Astrocyte (in vitro differentiated cells and primary cell): ENCODE results near the gene SNX24. TPM values are rescaled to one million over a fixed set of nuclear protein-coding genes. Genes with fewer than 3 reads are reported as not detected.

ENCODE experiments used
- DNase-seq: peaks from one replicate; pipeline ENCODE4 v3.0.0-alpha.2; 2010; ENCODE audit warnings: low read depth
- FAIRE-seq: peaks from 2 replicates; lab custom pipeline; 2011; peaks lifted over from hg19 to GRCh38; lab: Jason Lieb, UNC
- H2AFZ ChIP-seq: 2 replicates; pipeline ENCODE4 v1.6.0; 2012; ENCODE audit warnings: low read depth, low read length, inconsistent platforms
- H3K27ac ChIP-seq: 2 replicates; pipeline ENCODE4 v1.5.1; 2011; ENCODE audit warnings: low read depth, low read length, inconsistent platforms
- H3K27me3 ChIP-seq: 2 replicates; pipeline ENCODE4 v1.6.0; 2011; ENCODE audit warnings: low read length, inconsistent platforms; ENCODE audit not compliant: insufficient read depth
- H3K36me3 ChIP-seq: 2 replicates; pipeline ENCODE4 v1.5.1; 2011; ENCODE audit warnings: low read length, inconsistent platforms; ENCODE audit not compliant: insufficient read depth
- H3K4me1 ChIP-seq: 2 replicates; pipeline ENCODE4 v1.5.1; 2011; ENCODE audit warnings: low read length, inconsistent platforms; ENCODE audit not compliant: insufficient read depth
- H3K4me2 ChIP-seq: 2 replicates; pipeline ENCODE4 v1.6.0; 2012; ENCODE audit warnings: low read length, inconsistent platforms
- H3K4me3 ChIP-seq: 2 replicates; pipeline ENCODE4 v1.5.1; 2011; ENCODE audit warnings: low read depth, mild to moderate bottlenecking, low read length, inconsistent platforms; ENCODE audit not compliant: insufficient read depth
- H3K79me2 ChIP-seq: 2 replicates; pipeline ENCODE4 v1.6.0; 2012; ENCODE audit warnings: mild to moderate bottlenecking, low read length, inconsistent platforms; ENCODE audit not compliant: insufficient read depth
- H3K9ac ChIP-seq: 2 replicates; pipeline ENCODE4 v1.6.0; 2012; ENCODE audit warnings: mild to moderate bottlenecking, low read length, inconsistent platforms
- H3K9me3 ChIP-seq: 2 replicates; pipeline ENCODE4 v1.5.1; 2012; ENCODE audit warnings: low read depth, mild to moderate bottlenecking, low read length, inconsistent platforms; ENCODE audit not compliant: insufficient read depth
- H4K20me1 ChIP-seq: 2 replicates; pipeline ENCODE4 v1.6.0; 2012; ENCODE audit warnings: low read length, inconsistent platforms; ENCODE audit not compliant: insufficient read depth
- H3K27ac Mint-ChIP-seq: one replicate; pipeline ENCODE4 v1.8.0; 2021; ENCODE audit warnings: mild to moderate bottlenecking, mixed read lengths; ENCODE audit not compliant: unreplicated experiment
- H3K27me3 Mint-ChIP-seq: one replicate; pipeline ENCODE4 v1.8.0; 2021; ENCODE audit warnings: low read depth, mixed read lengths; ENCODE audit not compliant: unreplicated experiment
- H3K36me3 Mint-ChIP-seq: one replicate; pipeline ENCODE4 v1.8.0; 2021; ENCODE audit warnings: low read depth, mixed read lengths; ENCODE audit not compliant: unreplicated experiment
- H3K4me1 Mint-ChIP-seq: one replicate; pipeline ENCODE4 v1.8.0; 2021; ENCODE audit warnings: low read depth, mixed read lengths; ENCODE audit not compliant: unreplicated experiment
- H3K4me3 Mint-ChIP-seq: one replicate; pipeline ENCODE4 v1.8.0; 2021; ENCODE audit warnings: mild to moderate bottlenecking, moderate library complexity, mixed read lengths; ENCODE audit not compliant: unreplicated experiment
- H3K9me3 Mint-ChIP-seq: one replicate; pipeline ENCODE4 v1.8.0; 2021; ENCODE audit warnings: mild to moderate bottlenecking, mixed read lengths; ENCODE audit not compliant: unreplicated experiment
- CTCF ChIP-seq: IDR thresholded peaks from 2 replicates; pipeline ENCODE4 v1.5.1; 2011; ENCODE audit warnings: low read depth, mild to moderate bottlenecking, inconsistent platforms, low read length, moderate library complexity; ENCODE audit not compliant: insufficient read depth
- EZH2 ChIP-seq: IDR thresholded peaks from 2 replicates; pipeline ENCODE4 v1.6.1; 2012; ENCODE audit warnings: mild to moderate bottlenecking, low read length, inconsistent platforms; ENCODE audit not compliant: insufficient read depth
- total RNA-seq: library from RNA; stranded (reverse); gene quantifications from 2 replicates; pipeline ENCODE4 v1.2.1, GENCODE V29; 2021

The SNX24 gene
- total RNA-seq, 1 donor from 2014 or later = 44.6 TPM

DNA sequence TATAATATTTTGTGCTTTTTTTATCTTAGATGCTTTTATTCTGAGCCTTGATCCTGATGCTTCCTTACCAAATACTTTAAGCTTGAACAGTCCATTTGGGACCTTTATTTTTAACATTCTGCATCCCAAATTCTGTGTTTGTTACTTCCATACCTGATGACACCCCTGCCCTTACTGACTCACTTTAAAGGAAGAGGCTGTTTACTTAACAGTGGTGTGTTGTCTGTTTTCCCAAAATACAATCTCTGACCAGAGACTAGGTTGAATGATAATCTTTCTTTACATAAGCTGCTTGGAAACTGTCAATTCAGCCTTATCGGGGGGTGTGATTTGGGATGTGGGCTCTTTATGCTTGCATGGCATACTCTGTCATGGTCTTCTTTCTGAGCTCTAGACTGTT lies 71.1 kb downstream of the SNX24 start:
- no peak for DNase-seq
- peaks cover 7% of the 10 kb centered on the region for H4K20me1 ChIP-seq
- Mint-ChIP-seq H3K4me3 (no peak overlapping the region), H3K9me3 (peaks cover 2% of the 10 kb centered on the region), H3K36me3 (peaks cover 6% of the 10 kb centered on the region), H3K27ac (no peak overlapping the region), H3K4me1 (peaks cover 12% of the 10 kb centered on the region), H3K27me3 (no peaks in the 10 kb centered on the region)
- no peak overlapping the region for H2AFZ ChIP-seq
- H3K4me3 ChIP-seq = no peak overlapping the region
- H3K4me2 ChIP-seq = no peak overlapping the region
- no peaks in the 10 kb centered on the region for H3K4me1 ChIP-seq
- H3K9ac ChIP-seq = no peak overlapping the region
- no peaks in the 10 kb centered on the region for H3K27me3 ChIP-seq
- no peaks in the 10 kb centered on the region for H3K36me3 ChIP-seq
- H3K27ac ChIP-seq = no peak overlapping the region
- peaks cover 17% of the 10 kb centered on the region for H3K79me2 ChIP-seq
- no peak for FAIRE-seq
- TF ChIP-seq EZH2 (no peak), CTCF (no peak)
- H3K9me3 ChIP-seq = no peaks in the 10 kb centered on the region

DNA sequence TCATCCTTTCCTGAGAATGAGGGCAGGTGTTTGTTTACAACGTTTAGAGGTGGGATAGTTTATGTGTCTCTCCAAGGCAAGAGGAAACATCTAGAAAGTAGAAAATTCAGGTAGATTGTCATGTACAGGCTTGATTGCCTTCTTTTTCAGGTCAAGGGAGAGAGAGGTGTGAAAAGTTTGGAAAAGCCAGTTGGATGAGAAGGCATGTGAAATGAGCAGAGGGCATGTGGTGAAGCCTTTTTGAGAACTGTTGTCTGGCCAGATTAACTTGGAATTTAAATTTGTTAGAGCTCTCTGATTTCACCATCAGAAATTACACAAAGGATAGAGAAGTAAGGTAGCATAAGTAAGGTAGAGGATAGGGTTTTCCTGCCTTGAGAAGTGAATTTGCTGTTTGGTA lies 74.6 kb downstream of the SNX24 start:
- Histone ChIP-seq H3K36me3 (no peaks in the 10 kb centered on the region), H3K9ac (no peak overlapping the region), H3K4me1 (no peaks in the 10 kb centered on the region), H2AFZ (no peak overlapping the region), H3K27me3 (no peaks in the 10 kb centered on the region), H3K79me2 (peaks cover 13% of the 10 kb centered on the region), H3K9me3 (no peaks in the 10 kb centered on the region), H3K4me3 (no peak overlapping the region), H4K20me1 (peaks cover 10% of the 10 kb centered on the region), H3K4me2 (no peak overlapping the region), H3K27ac (no peak overlapping the region)
- Mint-ChIP-seq H3K27me3 (no peaks in the 10 kb centered on the region), H3K9me3 (peaks cover 2% of the 10 kb centered on the region), H3K36me3 (peaks cover 3% of the 10 kb centered on the region), H3K4me3 (no peak overlapping the region), H3K4me1 (peaks cover 25% of the 10 kb centered on the region), H3K27ac (no peak overlapping the region)
- DNase-seq (no peak), FAIRE-seq (no peak)
- TF ChIP-seq CTCF (no peak), EZH2 (no peak)

GRCh38 chr5:122921826-122922225 lies 76.4 kb downstream of the SNX24 start:
- H3K9me3 ChIP-seq = no peaks in the 10 kb centered on the region
- no peak overlapping the region for H3K9ac ChIP-seq
- H3K27ac ChIP-seq = no peak overlapping the region
- Mint-ChIP-seq H3K36me3 (peaks cover under 1% of the 10 kb centered on the region), H3K27me3 (no peaks in the 10 kb centered on the region), H3K4me1 (peaks cover 18% of the 10 kb centered on the region), H3K4me3 (no peak overlapping the region), H3K27ac (peak overlapping the region; percentile 66), H3K9me3 (no peaks in the 10 kb centered on the region)
- H3K79me2 ChIP-seq = peaks cover 7% of the 10 kb centered on the region
- no peak overlapping the region for H3K4me2 ChIP-seq
- DNase-seq (peak; percentile 10), FAIRE-seq (no peak)
- H3K4me1 ChIP-seq = no peaks in the 10 kb centered on the region
- TF ChIP-seq CTCF (no peak), EZH2 (no peak)
- H4K20me1 ChIP-seq = peaks cover 6% of the 10 kb centered on the region
- H3K4me3 ChIP-seq = no peak overlapping the region
- no peak overlapping the region for H2AFZ ChIP-seq
- no peaks in the 10 kb centered on the region for H3K27me3 ChIP-seq
- H3K36me3 ChIP-seq = no peaks in the 10 kb centered on the region
